Duodenal mucosa (tissue), 2 donors: ENCODE measurements around the gene SEC31A.

Experiments
- H3K27ac ChIP-seq: one replicate; pipeline ENCODE4 v1.7.0; 2013; ENCODE audit warnings: low read depth, low read length
- H3K27me3 ChIP-seq, 2 donors: one replicate each; pipeline ENCODE4 v1.7.0; 2013; ENCODE audit warnings: low read length in 2 of 2, control low read depth in 1 of 2; ENCODE audit not compliant: insufficient read depth in 2 of 2, control insufficient read depth in 1 of 2
- H3K36me3 ChIP-seq, 2 donors: one replicate each; pipeline ENCODE4 v1.7.0; 2013; ENCODE audit warnings: low read length in 2 of 2, control low read depth in 1 of 2; ENCODE audit not compliant: insufficient read depth in 2 of 2, control insufficient read depth in 1 of 2
- H3K4me1 ChIP-seq, 2 donors: one replicate each; pipeline ENCODE4 v1.7.0; 2013; ENCODE audit warnings: low read length in 2 of 2, control low read depth in 1 of 2; ENCODE audit not compliant: insufficient read depth in 2 of 2, control insufficient read depth in 1 of 2
- H3K4me3 ChIP-seq, 2 donors: one replicate each; pipeline ENCODE4 v1.7.0; 2013; ENCODE audit warnings: low read length in 2 of 2, low read depth in 1 of 2
- H3K9ac ChIP-seq, 2 donors: one replicate each; pipeline ENCODE4 v1.7.0; 2013; ENCODE audit warnings: low read length in 2 of 2, low read depth in 1 of 2
- H3K9me3 ChIP-seq, 2 donors: one replicate each; pipeline ENCODE4 v1.7.0; 2013; ENCODE audit warnings: low read length in 2 of 2, control low read depth in 1 of 2; ENCODE audit not compliant: control insufficient read depth in 1 of 2

Gene SEC31A

DNA sequence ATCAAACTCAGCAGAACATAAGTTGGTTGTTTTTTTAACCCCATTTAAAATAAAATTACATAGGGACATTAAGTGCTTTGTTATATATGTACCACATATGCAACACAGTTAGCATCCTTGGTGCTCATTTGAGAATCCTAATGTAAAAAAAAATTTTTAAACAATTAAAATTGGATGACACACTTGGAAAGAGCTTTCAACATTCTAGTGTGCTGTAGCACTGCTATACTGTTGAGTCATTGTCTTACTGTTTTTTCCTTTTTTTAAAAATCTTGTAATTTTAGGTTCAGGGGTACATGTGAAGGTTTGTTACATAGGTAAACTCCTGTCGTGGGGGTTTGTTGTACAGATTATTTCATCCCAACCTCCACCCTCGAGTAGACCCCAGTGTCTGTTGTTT, 22.4 kb upstream of the SEC31A start:
- no peaks in the 10 kb centered on the region for H3K9me3 ChIP-seq
- H3K27me3 ChIP-seq: no peaks in the 10 kb centered on the region
- H3K4me1 ChIP-seq: no peaks in the 10 kb centered on the region
- no peak overlapping the region for H3K4me3 ChIP-seq
- no peak overlapping the region for H3K9ac ChIP-seq
- H3K27ac ChIP-seq: no peak overlapping the region
- peaks cover 0 to 13% of the 10 kb centered on the region in 2 donors for H3K36me3 ChIP-seq

DNA sequence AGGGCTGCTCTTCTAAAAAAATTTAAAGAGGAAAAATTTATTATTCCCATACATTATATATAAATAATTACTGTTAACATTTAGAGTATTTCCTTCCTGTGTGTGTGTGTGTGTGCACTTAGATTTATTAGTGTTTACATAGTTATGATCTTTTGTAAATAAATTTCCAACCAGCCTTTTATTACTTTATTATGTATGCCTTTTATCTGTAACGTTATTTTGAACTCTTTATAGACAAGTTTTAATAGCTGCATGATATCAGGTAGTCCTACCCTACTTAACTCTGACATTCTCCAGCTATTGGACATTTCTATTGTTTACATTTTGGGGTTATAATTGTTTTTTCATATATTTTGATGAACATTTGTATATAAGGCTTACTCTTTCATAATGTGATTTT, 18.4 kb upstream of the SEC31A start:
- peaks cover 0 to 6% of the 10 kb centered on the region in 2 donors for H3K36me3 ChIP-seq

DNA sequence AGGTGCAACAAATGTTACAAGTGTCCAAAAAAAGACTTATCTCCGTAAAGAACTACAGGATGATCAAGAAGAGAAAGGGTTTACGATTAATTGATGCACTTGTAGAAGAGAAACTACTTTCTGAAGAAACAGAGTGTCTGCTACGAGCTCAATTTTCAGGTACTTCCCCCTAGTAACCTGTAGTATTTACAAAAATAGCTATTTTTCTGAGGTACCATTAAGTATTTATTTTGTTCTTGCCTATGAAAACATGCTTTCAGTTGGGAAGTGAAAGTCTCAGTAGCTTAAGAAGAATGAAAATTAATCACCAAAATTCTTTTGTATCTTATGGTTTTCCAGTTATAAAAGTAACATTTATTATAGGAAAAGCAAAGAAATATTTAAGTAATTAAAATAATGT, 15.5 kb upstream of the SEC31A start:
- H3K9ac ChIP-seq: no peak overlapping the region
- no peaks in the 10 kb centered on the region for H3K9me3 ChIP-seq
- H3K4me1 ChIP-seq: peaks cover 4% of the 10 kb centered on the region in 2 donors
- H3K27me3 ChIP-seq: no peaks in the 10 kb centered on the region
- no peak overlapping the region for H3K4me3 ChIP-seq
- peaks cover 0 to 6% of the 10 kb centered on the region in 2 donors for H3K36me3 ChIP-seq
- H3K27ac ChIP-seq: no peak overlapping the region

More for the DNA sequence above, 18.4 kb upstream of the SEC31A start:
- Histone ChIP-seq H3K4me1 (no peaks in the 10 kb centered on the region), H3K9me3 (no peaks in the 10 kb centered on the region), H3K27ac (no peak overlapping the region), H3K4me3 (no peak overlapping the region), H3K27me3 (no peaks in the 10 kb centered on the region), H3K9ac (no peak overlapping the region)

DNA sequence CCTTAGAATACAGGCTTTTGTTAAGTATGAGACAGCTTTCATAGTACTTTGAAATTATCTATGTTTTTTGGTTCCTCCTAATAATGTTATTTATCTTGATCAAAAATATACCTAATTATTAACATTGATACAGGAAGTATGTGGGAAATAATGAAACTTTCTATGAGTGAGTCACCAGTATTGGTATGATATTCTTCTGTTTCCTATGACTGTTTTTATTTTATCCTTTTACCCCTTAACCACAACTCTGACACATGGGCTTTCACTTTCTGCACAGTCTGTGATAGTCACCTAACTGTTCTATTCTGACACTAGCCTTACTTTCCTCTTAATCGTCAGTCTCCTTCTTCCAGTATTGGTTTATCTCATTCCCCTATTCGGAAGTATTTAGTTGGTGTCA, 14.3 kb upstream of the SEC31A start:
- Histone ChIP-seq H3K4me3 (no peak overlapping the region), H3K36me3 (peaks cover 0 to 6% of the 10 kb centered on the region in 2 donors), H3K9ac (no peak overlapping the region), H3K27me3 (no peaks in the 10 kb centered on the region), H3K4me1 (peaks cover 4% of the 10 kb centered on the region in 2 donors), H3K9me3 (no peaks in the 10 kb centered on the region), H3K27ac (no peak overlapping the region)

DNA sequence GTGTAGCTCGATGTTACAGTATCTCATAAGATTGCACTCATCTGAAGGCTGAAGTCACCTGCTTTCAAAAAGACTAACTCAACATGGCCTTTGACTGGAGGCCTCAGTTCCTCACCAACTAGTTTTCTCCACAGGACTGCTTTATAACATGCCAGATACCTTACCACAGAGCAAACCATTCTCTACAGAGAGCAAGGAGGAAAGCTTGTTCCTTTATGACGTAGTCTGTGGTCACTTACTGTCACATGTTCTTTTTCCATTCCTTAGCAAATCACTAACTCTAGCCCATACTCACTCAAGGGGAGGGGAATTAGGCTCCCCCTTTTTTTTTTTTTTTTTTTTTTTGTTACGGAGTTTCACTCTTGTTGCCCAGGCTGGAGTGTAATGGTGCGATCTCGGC, 12.8 kb upstream of the SEC31A start:
- Histone ChIP-seq H3K9me3 (no peaks in the 10 kb centered on the region), H3K4me3 (no peak overlapping the region), H3K4me1 (peaks cover 7 to 12% of the 10 kb centered on the region in 2 donors), H3K27ac (no peak overlapping the region), H3K36me3 (peaks cover 0 to 6% of the 10 kb centered on the region in 2 donors), H3K27me3 (no peaks in the 10 kb centered on the region), H3K9ac (no peak overlapping the region)

DNA sequence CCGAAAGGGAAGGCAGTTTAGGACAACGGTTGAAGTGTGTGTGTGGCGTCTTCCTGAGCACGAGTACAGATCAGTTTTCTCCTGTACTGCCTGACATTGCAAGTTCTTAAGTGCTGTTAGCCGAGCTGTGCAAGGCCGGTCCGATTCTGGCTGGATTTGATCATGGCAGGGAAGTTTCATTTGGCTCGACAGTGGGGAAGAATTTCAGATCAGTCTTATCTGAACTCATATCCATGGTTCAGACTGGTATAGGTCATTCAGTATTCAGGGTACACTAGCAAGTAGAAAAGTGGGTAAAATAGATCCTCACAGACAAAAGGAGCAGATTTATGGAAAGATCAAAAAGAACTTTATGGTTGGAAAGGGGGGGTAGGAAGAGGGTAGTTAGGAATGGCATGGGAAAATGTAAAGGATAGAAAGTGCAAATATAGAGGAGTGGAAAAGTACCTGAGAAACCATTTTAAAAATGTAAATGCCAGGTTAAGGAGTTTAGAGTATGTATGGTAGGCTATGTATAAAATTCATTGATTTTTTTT, 10.3 kb upstream of the SEC31A start:
- no peaks in the 10 kb centered on the region for H3K9me3 ChIP-seq
- no peaks in the 10 kb centered on the region for H3K27me3 ChIP-seq
- peak overlapping the region; percentile 94 to 98 for H3K4me3 ChIP-seq
- peaks cover 22 to 27% of the 10 kb centered on the region in 2 donors for H3K4me1 ChIP-seq
- peak overlapping the region; percentile 85 to 100 for H3K9ac ChIP-seq
- H3K36me3 ChIP-seq: peaks cover 6 to 10% of the 10 kb centered on the region in 2 donors
- H3K27ac ChIP-seq: peak overlapping the region; percentile 100

DNA sequence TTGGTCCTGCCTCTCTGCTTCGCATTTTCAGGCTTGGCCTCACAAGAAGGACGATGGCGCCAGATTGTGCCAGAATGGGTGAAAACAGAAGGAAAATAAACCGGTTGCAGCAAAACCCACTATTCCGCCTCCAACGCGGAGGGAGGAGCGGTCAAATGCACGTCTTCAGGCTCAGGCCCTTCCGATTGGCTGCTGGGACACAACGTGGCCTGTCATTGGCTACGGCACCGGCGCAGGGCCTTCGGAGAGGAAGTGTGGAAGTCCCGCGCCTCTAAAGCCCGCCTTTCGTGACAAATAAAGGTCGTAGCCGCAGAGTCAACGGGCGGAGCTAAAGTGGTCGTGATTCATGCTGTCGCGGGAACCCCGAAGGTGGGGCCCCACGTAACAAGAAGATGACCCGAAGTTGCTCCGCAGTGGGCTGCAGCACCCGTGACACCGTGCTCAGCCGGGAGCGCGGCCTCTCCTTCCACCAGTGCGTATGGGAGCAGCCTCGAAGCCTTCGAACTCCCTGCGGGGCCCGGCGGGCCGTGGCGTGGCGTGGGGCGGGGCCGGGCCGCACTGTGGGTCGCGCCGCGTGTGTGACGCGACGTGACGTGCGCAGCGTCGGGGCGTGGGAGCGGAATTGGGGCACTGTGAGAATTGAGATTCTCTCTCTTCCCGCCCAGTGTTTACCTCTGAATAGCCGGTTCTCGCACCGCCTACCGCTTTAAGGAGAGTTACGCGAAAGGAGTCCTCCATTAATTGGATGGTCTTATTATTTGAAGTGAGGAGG, 9.6 kb upstream of the SEC31A start, which contains the start of gene THAP9:
Gene THAP9, plus strand, starts transcription at position 325 of the 772 bp plus-strand sequence. Its CDS starts 68 bp downstream, at position 393.
- Histone ChIP-seq H3K4me3 (peak within 1 kb of the TSS; percentile 94 to 98), H3K4me1 (peaks cover 22 to 27% of the 10 kb centered on the region in 2 donors), H3K9me3 (no peaks in the 10 kb centered on the region), H3K36me3 (peaks cover 6 to 7% of the 10 kb centered on the region in 2 donors), H3K27me3 (no peaks in the 10 kb centered on the region), H3K27ac (peak within 1 kb of the TSS; percentile 100), H3K9ac (peak within 1 kb of the TSS; percentile 99 to 100)

DNA sequence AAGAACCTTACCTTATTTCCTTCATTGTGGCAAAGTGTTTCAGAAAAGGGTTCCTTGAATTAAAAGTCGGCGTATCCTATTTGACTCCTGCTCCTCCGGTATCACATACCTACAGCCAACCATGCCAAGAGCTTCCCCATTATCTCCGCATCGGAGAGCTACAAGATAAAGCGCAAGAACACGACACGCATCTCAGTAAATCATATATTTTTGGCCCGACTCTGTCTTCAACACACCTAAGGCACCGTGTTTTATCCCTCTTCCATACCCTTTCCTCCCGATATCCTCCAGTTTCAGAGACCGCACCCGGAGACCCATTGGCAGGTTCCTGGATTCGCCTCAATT, 9.1 kb upstream of the SEC31A start:
- peaks cover 22 to 27% of the 10 kb centered on the region in 2 donors for H3K4me1 ChIP-seq
- H3K36me3 ChIP-seq: peaks cover 5 to 6% of the 10 kb centered on the region in 2 donors
- H3K27ac ChIP-seq: peak overlapping the region; percentile 100
- no peaks in the 10 kb centered on the region for H3K9me3 ChIP-seq
- H3K9ac ChIP-seq: peak overlapping the region; percentile 99 to 100
- peak overlapping the region; percentile 94 to 98 for H3K4me3 ChIP-seq
- H3K27me3 ChIP-seq: no peaks in the 10 kb centered on the region

DNA sequence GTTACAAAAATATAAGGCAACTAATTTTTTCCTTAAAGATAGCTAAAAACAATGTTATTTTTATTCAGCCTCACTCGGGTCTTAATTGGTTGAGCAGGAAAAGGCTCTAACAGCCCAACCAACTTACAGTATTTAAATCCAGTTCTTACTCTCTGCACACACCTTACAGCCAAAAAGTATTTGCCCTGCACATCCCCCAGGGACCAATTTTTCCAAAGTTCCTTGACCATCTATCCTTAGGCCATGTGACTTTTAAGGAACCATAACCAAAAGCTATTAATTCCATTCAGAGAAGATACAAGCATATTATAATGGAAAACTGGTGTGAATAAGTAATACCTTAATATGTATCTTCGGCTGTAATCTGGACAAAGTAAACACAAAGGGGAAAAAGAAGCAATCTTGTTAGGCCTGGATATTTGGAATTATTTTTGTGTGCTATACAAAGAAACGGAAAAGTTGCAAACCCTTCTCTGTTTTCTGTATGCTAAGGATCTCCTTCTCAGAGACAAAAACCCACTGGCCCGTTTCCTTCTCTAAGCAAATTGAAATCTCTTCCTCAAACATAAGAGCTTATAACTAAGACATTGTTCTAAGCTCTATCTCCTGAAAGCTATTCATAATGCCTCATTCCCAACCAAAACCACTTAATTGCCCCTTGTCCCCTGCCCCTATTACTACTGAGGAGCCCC, 8.6 kb upstream of the SEC31A start:
- Histone ChIP-seq H3K9ac (peak overlapping the region; percentile 99 to 100), H3K36me3 (peaks cover 6 to 10% of the 10 kb centered on the region in 2 donors), H3K4me1 (peaks cover 23 to 27% of the 10 kb centered on the region in 2 donors), H3K4me3 (peak overlapping the region; percentile 94 to 98), H3K27me3 (no peaks in the 10 kb centered on the region), H3K9me3 (no peaks in the 10 kb centered on the region), H3K27ac (peak overlapping the region; percentile 100)
